Panc1 (cell line): ENCODE measurements around the gene CHAF1A. TPM values are rescaled to one million over a fixed set of nuclear protein-coding genes. Genes with fewer than 3 reads are reported as not detected.

ENCODE experiments used
- ATAC-seq: fragments of 200-7000 bp; cut with Tn5 transposase; 2 replicates; pipeline ENCODE4 v1.9.1; 2020; ENCODE audit warnings: mild to moderate bottlenecking, moderate library complexity
- BruUV-seq: library from RNA; stranded (reverse); fragments of 400-500 nt; replicated peaks from 2 replicates; lab custom pipeline; 2021; lab: Mats Ljungman, UMichigan
- CTCF ChIA-PET: fragments of 300-600 bp; sonication (Branson Sonifier 250); formaldehyde crosslinking; loops from one replicate; lab custom pipeline; 2022; ENCODE audit warnings: antibody characterized with exemption; lab: Charles Lee
- POLR2A ChIA-PET: fragments of 300-600 bp; sonication (Branson Sonifier 250); formaldehyde crosslinking; loops from one replicate; lab custom pipeline; 2022; ENCODE audit warnings: antibody characterized with exemption; lab: Charles Lee
- DNase-seq: peaks from one replicate; pipeline ENCODE4 v3.0.0-alpha.2; 2010; ENCODE audit warnings: low read depth, low spot score
- H3K27ac ChIP-seq: 2 replicates; pipeline ENCODE4 v1.5.1; 2011; ENCODE audit warnings: mild to moderate bottlenecking, low read length, inconsistent platforms
- H3K27me3 ChIP-seq: fragments of 200-500 bp; sonication (Bioruptor generic); 2 replicates; pipeline ENCODE4 v1.6.0; 2014; ENCODE audit warnings: low read length, inconsistent platforms; ENCODE audit not compliant: control insufficient read depth, insufficient read depth
- H3K36me3 ChIP-seq: fragments of 200-500 bp; sonication (Bioruptor generic); 2 replicates; pipeline ENCODE4 v1.5.1; 2014; ENCODE audit warnings: inconsistent platforms, mild to moderate bottlenecking, low read length, moderate library complexity; ENCODE audit not compliant: control insufficient read depth, insufficient read depth
- H3K4me1 ChIP-seq: 2 replicates; pipeline ENCODE4 v1.5.1; 2011; ENCODE audit warnings: inconsistent platforms, mild to moderate bottlenecking, low read length, moderate library complexity; ENCODE audit not compliant: control insufficient read depth, insufficient read depth
- H3K4me3 ChIP-seq, 2 experiments: 2 replicates each; pipeline ENCODE4 v1.5.1; 2011 to 2012; ENCODE audit warnings: low read depth in 2 of 2, low read length in 2 of 2, mild to moderate bottlenecking in 2 of 2, inconsistent platforms in 1 of 2, moderate library complexity in 1 of 2
- H3K9me3 ChIP-seq: fragments of 200-500 bp; sonication (Bioruptor generic); 2 replicates; pipeline ENCODE4 v1.5.1; 2014; ENCODE audit warnings: low read depth, mild to moderate bottlenecking, inconsistent platforms, low read length, moderate library complexity; ENCODE audit not compliant: control insufficient read depth, insufficient read depth
- CTCF ChIP-seq: fragments of 450-650 bp; IDR thresholded peaks from 2 replicates; pipeline ENCODE4 v1.5.1; 2017; ENCODE audit warnings: mild to moderate bottlenecking
- POLR2AphosphoS5 ChIP-seq: IDR thresholded peaks from 2 replicates; pipeline ENCODE4 v1.6.1; 2012; ENCODE audit warnings: mild to moderate bottlenecking, low read depth, low read length, moderate library complexity
- REST ChIP-seq, 2 experiments: IDR thresholded peaks; 2 replicates each; pipeline ENCODE4 v1.6.1; 2011 to 2012; ENCODE audit warnings: low read depth in 2 of 2, control low read depth in 1 of 2, low read length in 1 of 2, mild to moderate bottlenecking in 1 of 2, moderate library complexity in 1 of 2; ENCODE audit not compliant: insufficient read depth in 1 of 2
- SIN3A ChIP-seq: IDR thresholded peaks from 2 replicates; pipeline ENCODE4 v1.6.1; 2012; ENCODE audit warnings: low read depth, mild to moderate bottlenecking, low read length, moderate library complexity, borderline replicate concordance; ENCODE audit not compliant: insufficient read depth
- TCF7L2 ChIP-seq: IDR thresholded peaks from 2 replicates; pipeline ENCODE4 v1.6.1; 2011; ENCODE audit warnings: mild to moderate bottlenecking, low read depth, low read length, inconsistent platforms
- in situ Hi-C: cut with HindIII; loops from 2 replicates; pipeline ENCODE4 v1.10.0; 2016; ENCODE audit warnings: low sequenced_read_pairs, low pct_unique_long_range_greater_than_20kb
- intact Hi-C: fragments of 100-400 bp; cut with micrococcal nuclease; formaldehyde crosslinking; loops from one replicate; pipeline ENCODE4 v1.10.0; 2022; ENCODE audit not compliant: unreplicated experiment
- total RNA-seq: library from RNA; stranded (reverse); gene quantifications from one replicate; pipeline ENCODE4 v1.2.1, GENCODE V29; 2021; ENCODE audit not compliant: unreplicated experiment

The CHAF1A gene
- total RNA-seq, 1 experiment from 2014 or later: 45.4 TPM

GRCh38 chr19:4429771-4430171 lies 27.3 kb downstream of the CHAF1A start:
- TF ChIP-seq POLR2AphosphoS5 (no peak), CTCF (no peak), REST (IDR thresholded peaks at IDR 0.05; ENCODE audit: insufficient read depth in 1 of 2, low read depth in 2 of 2, low read length in 1 of 2) (no peak), TCF7L2 (no peak), SIN3A (no peak)
- Histone ChIP-seq H3K27ac (no peak overlapping the region), H3K4me1 (no peaks in the 10 kb centered on the region), H3K9me3 (no peaks in the 10 kb centered on the region), H3K4me3 (no peak overlapping the region), H3K27me3 (no peaks in the 10 kb centered on the region), H3K36me3 (no peaks in the 10 kb centered on the region)
- intact Hi-C loops (no loop called here), in situ Hi-C loops (no loop called here)
- ATAC-seq: no peak
- DNase-seq: no peak
- POLR2A ChIA-PET: no interaction called here
- CTCF ChIA-PET: no interaction called here
- BruUV-seq: no TSS peak

- Histone ChIP-seq H3K36me3 (no peaks in the 10 kb centered on the region), H3K27ac (no peak overlapping the region), H3K4me1 (no peaks in the 10 kb centered on the region), H3K9me3 (no peaks in the 10 kb centered on the region), H3K4me3 (no peak overlapping the region), H3K27me3 (no peaks in the 10 kb centered on the region)
- intact Hi-C loops (no loop called here), in situ Hi-C loops (no loop called here)
- ChIA-PET CTCF (no interaction called here), POLR2A (no interaction called here)
- TF ChIP-seq TCF7L2 (no peak), REST (IDR thresholded peaks at IDR 0.05; ENCODE audit: insufficient read depth in 1 of 2, low read depth in 2 of 2, low read length in 1 of 2) (no peak), POLR2AphosphoS5 (no peak), CTCF (no peak), SIN3A (no peak)
- no peak for ATAC-seq
- no TSS peak for BruUV-seq
- no peak for DNase-seq
Observed at GRCh38 chr19:4430760-4431159, 28.3 kb downstream of the CHAF1A start.
